SK-N-SH (cell line): Measurements from ENCODE around the gene LPP. TPM values are rescaled to one million over a fixed set of nuclear protein-coding genes. Genes with fewer than 3 reads are reported as not detected.

Experiments
- CTCF ChIA-PET: fragments of 300-600, 350-600 bp; formaldehyde crosslinking; extraction: SDS; loops from one replicate; lab custom pipeline; 2021; lab: Yijun Ruan, JAX
- POLR2A ChIA-PET: fragments of 350-600 bp; sonication (Branson Sonifier 250); formaldehyde crosslinking; extraction: SDS; loops from one replicate; lab custom pipeline; 2020; ENCODE audit warnings: antibody characterized with exemption, inconsistent platforms; lab: Yijun Ruan, JAX
- DNase-seq: peaks from one replicate; pipeline ENCODE4 v3.0.0; 2012
- H2AFZ ChIP-seq: fragments of 200-600 bp; sonication (generic); 2 replicates; pipeline ENCODE4 v1.8.1; 2016; ENCODE audit warnings: antibody characterized with exemption, mild to moderate bottlenecking, low read depth
- H3F3A ChIP-seq: fragments of 200-600 bp; sonication (generic); replicated peaks from 2 replicates; pipeline ENCODE3; 2016; ENCODE audit warnings: antibody characterized with exemption, mild to moderate bottlenecking; ENCODE audit not compliant: insufficient read depth
- H3K27ac ChIP-seq, 2 experiments: fragments of 200-500 bp in 1 of 2; fragments of 200-600 bp in 1 of 2; sonication (Bioruptor generic) in 1 of 2; sonication (generic), shearing (Covaris generic) in 1 of 2; 2 replicates each; pipeline versions ENCODE4 v1.5.1 to v1.6.1; 2014 to 2016; ENCODE audit warnings: low read depth in 2 of 2, inconsistent platforms in 1 of 2, low read length in 1 of 2, mild to moderate bottlenecking in 1 of 2, mixed read lengths in 1 of 2
- H3K27me3 ChIP-seq: fragments of 200-600 bp; sonication (generic), shearing (Covaris generic); 2 replicates; pipeline ENCODE4 v1.6.1; 2016; ENCODE audit warnings: mixed run types; ENCODE audit not compliant: insufficient read depth
- H3K36me3 ChIP-seq, 2 experiments: fragments of 200-500 bp in 1 of 2; fragments of 200-600 bp in 1 of 2; sonication (Bioruptor generic) in 1 of 2; sonication (generic) in 1 of 2; replicated peaks in 1 of 2; 2 replicates each; pipeline versions ENCODE3 to v1.5.1; 2014 to 2016; ENCODE audit warnings: low read length in 1 of 2, mild to moderate bottlenecking in 1 of 2; ENCODE audit not compliant: insufficient read depth in 2 of 2, control insufficient read depth in 1 of 2
- H3K4me1 ChIP-seq, 2 experiments: fragments of 200-500 bp in 1 of 2; fragments of 200-600 bp in 1 of 2; sonication (Bioruptor generic) in 1 of 2; sonication (generic), shearing (Covaris generic) in 1 of 2; 2 replicates each; pipeline versions ENCODE4 v1.5.1 to v1.6.1; 2014 to 2016; ENCODE audit warnings: low read depth in 1 of 2, low read length in 1 of 2, mixed run types in 1 of 2; ENCODE audit not compliant: insufficient read depth in 2 of 2, control insufficient read depth in 1 of 2
- H3K4me2 ChIP-seq: fragments of 200-600 bp; sonication (generic), shearing (Covaris generic); 2 replicates; pipeline ENCODE4 v1.6.1; 2017; ENCODE audit warnings: mixed run types
- H3K4me3 ChIP-seq, 2 experiments: fragments of 200-500 bp in 1 of 2; fragments of 200-600 bp in 1 of 2; sonication (Bioruptor generic) in 1 of 2; sonication (generic), shearing (Covaris generic) in 1 of 2; 2 replicates each; pipeline versions ENCODE4 v1.5.1 to v1.8.1; 2014 to 2016; ENCODE audit warnings: low read depth in 2 of 2, inconsistent platforms in 1 of 2, low read length in 1 of 2, mild to moderate bottlenecking in 1 of 2, mixed read lengths in 1 of 2, moderate library complexity in 1 of 2
- H3K79me2 ChIP-seq: fragments of 200-600 bp; sonication (generic); 2 replicates; pipeline ENCODE4 v1.8.1; 2017; ENCODE audit warnings: mild to moderate bottlenecking; ENCODE audit not compliant: insufficient read depth
- H3K9ac ChIP-seq: fragments of 200-600 bp; sonication (generic); 2 replicates; pipeline ENCODE4 v1.6.1; 2017; ENCODE audit warnings: mixed run types
- H3K9me2 ChIP-seq: fragments of 200-600 bp; sonication (generic); 2 replicates; pipeline ENCODE4 v1.6.1; 2017; ENCODE audit warnings: mixed run types
- H3K9me3 ChIP-seq: fragments of 200-600 bp; sonication (generic); 2 replicates; pipeline ENCODE4 v1.6.1; 2017; ENCODE audit warnings: mixed run types, mild to moderate bottlenecking, moderate library complexity
- H4K20me1 ChIP-seq: fragments of 200-600 bp; sonication (generic); 2 replicates; pipeline ENCODE4 v1.6.1; 2017; ENCODE audit warnings: mild to moderate bottlenecking, mixed run types; ENCODE audit not compliant: insufficient read depth
- ELF1 ChIP-seq: IDR thresholded peaks from 2 replicates; pipeline ENCODE4 v1.4.0; 2012
- FOXM1 ChIP-seq: IDR thresholded peaks from 2 replicates; pipeline ENCODE4 v1.4.0; 2012; ENCODE audit warnings: low read depth, mild to moderate bottlenecking
- GABPA ChIP-seq: IDR thresholded peaks from 2 replicates; pipeline ENCODE4 v1.4.0; 2012; ENCODE audit warnings: low read depth, mild to moderate bottlenecking
- IRF3 ChIP-seq: fragments of 150-350 bp; IDR thresholded peaks from 2 replicates; pipeline ENCODE4 v1.6.1; 2016; ENCODE audit warnings: mild to moderate bottlenecking, low read depth, low read length
- JUND ChIP-seq: IDR thresholded peaks from 2 replicates; pipeline ENCODE4 v1.4.0; 2012
- MEF2A ChIP-seq: IDR thresholded peaks from 2 replicates; pipeline ENCODE4 v1.4.0; 2012; ENCODE audit warnings: low read depth, borderline replicate concordance
- NFIC ChIP-seq: IDR thresholded peaks from 2 replicates; pipeline ENCODE4 v1.4.0; 2012; ENCODE audit warnings: borderline replicate concordance
- NRF1 ChIP-seq: IDR thresholded peaks from 2 replicates; pipeline ENCODE4 v1.6.1; 2012; ENCODE audit warnings: low read depth, mild to moderate bottlenecking, low read length
- POLR2AphosphoS5 ChIP-seq: IDR thresholded peaks from 2 replicates; pipeline ENCODE4 v1.6.1; 2012; ENCODE audit warnings: low read depth, low read length
- RAD21 ChIP-seq: IDR thresholded peaks from 2 replicates; pipeline ENCODE4 v1.6.1; 2012; ENCODE audit warnings: mild to moderate bottlenecking, low read length
- RCOR1 ChIP-seq: fragments of 150-350 bp; IDR thresholded peaks from 2 replicates; pipeline ENCODE4 v1.6.1; 2017; ENCODE audit warnings: antibody characterized with exemption, low read length
- RFX5 ChIP-seq: IDR thresholded peaks from 2 replicates; pipeline ENCODE4 v1.6.1; 2012; ENCODE audit warnings: mild to moderate bottlenecking, improper control_type of control experiment, low read length
- SIN3A ChIP-seq: IDR thresholded peaks from 2 replicates; pipeline ENCODE4 v1.6.1; 2012; ENCODE audit warnings: low read depth, mild to moderate bottlenecking, low read length, moderate library complexity, borderline replicate concordance
- YY1 ChIP-seq: IDR thresholded peaks from 2 replicates; pipeline ENCODE4 v1.4.0; 2012; ENCODE audit warnings: low read depth, mild to moderate bottlenecking
- ZBTB33 ChIP-seq: IDR thresholded peaks from 2 replicates; pipeline ENCODE4 v1.4.0; 2012; ENCODE audit warnings: low read depth, borderline replicate concordance
- whole genome bisulfite sequencing: methylation state at CpG from one replicate; pipeline ENCODE4 v1.1.6; 2017; ENCODE audit warnings: low lambda C conversion rate; 5-methylcytosine and 5-hydroxymethylcytosine counted together
- polyA plus RNA-seq, 3 experiments: library from polyadenylated mRNA; depleted of rRNA; stranded (reverse); fragments of >200 nt; gene quantifications; 2 replicates each; pipeline ENCODE4 v1.2.3, GENCODE V29; 2012
- TF ChIP-seq, protein P1 (sequence below): fragments of 150-350 bp; IDR thresholded peaks from 2 replicates; pipeline ENCODE4 v1.6.1; 2017; ENCODE audit warnings: antibody characterized with exemption, low read length, low read depth, borderline replicate concordance

LPP gene
- polyA plus RNA-seq, 1 of the 3 experiments (the other 2 are of a cell fraction) = 6.6 TPM

DNA sequence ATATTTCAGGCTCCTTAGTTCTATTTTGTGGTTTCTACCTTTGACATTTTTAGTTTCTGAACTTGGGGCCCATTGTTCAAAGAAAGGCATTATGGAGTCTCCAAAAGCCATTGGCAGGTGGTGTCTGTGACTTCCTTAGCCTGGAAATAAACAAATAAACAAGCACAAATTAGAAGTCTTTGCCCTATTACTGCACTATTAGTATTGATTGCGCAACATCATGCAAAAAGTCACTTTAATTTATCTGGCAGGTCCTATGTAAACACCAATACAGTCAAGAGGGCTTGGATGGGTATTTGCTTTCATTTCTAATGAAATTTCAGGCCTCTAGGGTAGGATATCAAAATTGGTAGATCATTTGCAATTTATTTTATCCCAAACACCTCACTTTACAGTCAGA is 85.6 kb downstream of the LPP start (continued):
- no peak for TF ChIP-seq ZBTB33
- TF ChIP-seq, protein P1, sequence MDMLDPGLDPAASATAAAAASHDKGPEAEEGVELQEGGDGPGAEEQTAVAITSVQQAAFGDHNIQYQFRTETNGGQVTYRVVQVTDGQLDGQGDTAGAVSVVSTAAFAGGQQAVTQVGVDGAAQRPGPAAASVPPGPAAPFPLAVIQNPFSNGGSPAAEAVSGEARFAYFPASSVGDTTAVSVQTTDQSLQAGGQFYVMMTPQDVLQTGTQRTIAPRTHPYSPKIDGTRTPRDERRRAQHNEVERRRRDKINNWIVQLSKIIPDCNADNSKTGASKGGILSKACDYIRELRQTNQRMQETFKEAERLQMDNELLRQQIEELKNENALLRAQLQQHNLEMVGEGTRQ = no peak
- no peak for TF ChIP-seq ELF1
- TF ChIP-seq POLR2AphosphoS5 = no peak
- TF ChIP-seq SIN3A = no peak
- no peak for TF ChIP-seq MEF2A
- TF ChIP-seq YY1 = no peak
- no peak for TF ChIP-seq RFX5
- TF ChIP-seq GABPA = no peak
- TF ChIP-seq, all 33 proteins: peak for 0

DNA sequence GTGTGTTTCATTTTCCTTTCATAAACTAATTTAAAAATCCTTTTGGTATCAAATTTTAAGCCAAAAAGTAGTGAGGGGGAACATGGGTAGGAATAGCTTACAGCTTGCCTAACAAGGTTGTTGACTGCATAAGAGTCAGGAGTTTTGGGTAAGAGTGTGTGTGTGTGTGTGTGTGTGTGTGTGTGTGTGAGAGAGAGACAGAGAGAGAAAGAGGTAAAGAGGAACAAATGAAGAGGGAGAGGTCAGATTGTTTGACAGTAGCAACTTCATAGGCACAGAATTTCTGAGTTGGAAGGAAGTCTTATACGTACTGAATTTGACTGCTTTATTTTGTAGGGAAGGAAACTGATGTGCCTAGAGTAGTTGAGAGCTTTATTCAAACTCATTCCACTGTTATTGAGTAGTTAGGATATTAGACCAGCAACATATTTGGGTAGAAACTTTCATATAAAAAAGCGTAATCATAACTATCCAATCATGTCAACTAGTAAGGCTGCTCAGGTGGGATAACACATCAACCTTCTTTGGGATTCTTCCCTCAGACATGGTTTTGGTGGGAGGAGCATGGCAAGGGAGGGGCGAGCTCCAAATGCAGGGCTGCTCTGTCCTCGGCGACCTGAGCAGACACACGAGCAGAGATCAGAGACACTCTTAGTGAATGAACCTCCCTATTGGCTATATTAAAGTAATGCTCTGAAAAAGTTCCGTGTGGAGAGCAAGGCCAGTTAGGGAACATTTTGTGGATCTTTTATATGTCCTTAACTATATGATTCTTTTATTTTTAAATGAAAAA is 86.4 kb downstream of the LPP start:
- peak overlapping the region in 1 of 2 experiments; percentile 85; a peak in 1 of 4 replicates for H3K27ac ChIP-seq
- H3K4me1 ChIP-seq = peaks cover 0 to 38% of the 10 kb centered on the region in 2 experiments; a peak in 3 of 4 replicates
- H4K20me1 ChIP-seq = peaks cover 3% of the 10 kb centered on the region; the same call in 1 of the 2 replicates
- no peaks in the 10 kb centered on the region for H3K27me3 ChIP-seq
- ChIA-PET POLR2A (no interaction called here), CTCF (no interaction called here)
- H3K79me2 ChIP-seq = peaks cover 83% of the 10 kb centered on the region
- no peaks in the 10 kb centered on the region for H3K9me2 ChIP-seq
- H3K36me3 ChIP-seq = peaks cover 5 to 13% of the 10 kb centered on the region in 2 experiments
- H3F3A ChIP-seq = peaks cover 38% of the 10 kb centered on the region
- peak overlapping the region; percentile 10; the same call in 1 of the 2 replicates for H3K4me2 ChIP-seq
- no peak for DNase-seq
- WGBS = 57% methylated on average over 7 of the region's 7 CpGs
- no peak overlapping the region for H2AFZ ChIP-seq
- no peak for TF ChIP-seq FOXM1
- no peak for TF ChIP-seq IRF3
- no peak for TF ChIP-seq NFIC
- no peak for TF ChIP-seq JUND
- TF ChIP-seq NRF1 = no peak
- TF ChIP-seq MEF2A = no peak
- no peak for TF ChIP-seq RCOR1
- TF ChIP-seq RAD21 = no peak
- H3K9me3 ChIP-seq = no peaks in the 10 kb centered on the region
- H3K4me3 ChIP-seq = no peak overlapping the region
- H3K9ac ChIP-seq = no peak overlapping the region
